ENCODE results near the gene TGFB2.

The TGFB2 gene

GRCh38 chr1:218462587-218462986 is 117.5 kb downstream of the TGFB2 start:
- Histone ChIP-seq H3K27me3 (no peaks in the 10 kb centered on the region), H3K4me3 (no peak overlapping the region), H3K4me1 (peaks cover 0 to 77% (median 42%) of the 10 kb centered on the region in 4 donors), H3K9me3 (no peaks in the 10 kb centered on the region), H3K36me3 (no peaks in the 10 kb centered on the region), H3K27ac (peak overlapping the region; percentile 77 to 84)
- no peak for TF ChIP-seq CTCF (IDR thresholded peaks at IDR 0.05)
- intact Hi-C loops (cut with DNase I; ENCODE audit: low total_unique reads) = loop anchor here (5.0 kb wide), 1 partner anchor 115 kb away; the partner anchor contains the start of gene TGFB2
- no peak for DNase-seq

GRCh38 chr1:218463194-218464156 is 118.3 kb downstream of the TGFB2 start:
- H3K27ac ChIP-seq = peak overlapping the region; percentile 77 to 84
- intact Hi-C loops (cut with DNase I; ENCODE audit: low total_unique reads) = loop anchor here (5.0 kb wide), 1 partner anchor 116 kb away; the partner anchor contains the start of gene TGFB2
- H3K36me3 ChIP-seq = no peaks in the 10 kb centered on the region

GRCh38 chr1:218464871-218465270 is 119.7 kb downstream of the TGFB2 start:
- Histone ChIP-seq H3K27ac (peak overlapping the region; percentile 77 to 84), H3K4me3 (no peak overlapping the region)
- no peak for DNase-seq

More at GRCh38 chr1:218463194-218464156, 118.3 kb downstream of the TGFB2 start:
- Histone ChIP-seq H3K4me3 (peak overlapping the region; percentile 0 to 31), H3K4me1 (peaks cover 0 to 81% (median 42%) of the 10 kb centered on the region in 4 donors), H3K9me3 (no peaks in the 10 kb centered on the region), H3K27me3 (no peaks in the 10 kb centered on the region)
- DNase-seq = peak; percentile 74 to 80
- no peak for TF ChIP-seq CTCF (IDR thresholded peaks at IDR 0.05)

GRCh38 chr1:218466341-218467010 is 121.3 kb downstream of the TGFB2 start:
- no peak overlapping the region for H3K4me3 ChIP-seq
- intact Hi-C loops (cut with DNase I; ENCODE audit: low total_unique reads) = no loop called here

More at GRCh38 chr1:218464871-218465270, 119.7 kb downstream of the TGFB2 start:
- Histone ChIP-seq H3K36me3 (no peaks in the 10 kb centered on the region), H3K4me1 (peaks cover 0 to 71% (median 32%) of the 10 kb centered on the region in 4 donors), H3K27me3 (no peaks in the 10 kb centered on the region), H3K9me3 (no peaks in the 10 kb centered on the region)
- no peak for TF ChIP-seq CTCF (IDR thresholded peaks at IDR 0.05)
- intact Hi-C loops (cut with DNase I; ENCODE audit: low total_unique reads) = loop anchor here (5.0 kb wide), 1 partner anchor 118 kb away; the partner anchor contains the start of gene TGFB2

More at GRCh38 chr1:218466341-218467010, 121.3 kb downstream of the TGFB2 start:
- peak overlapping the region; percentile 60 to 68 for H3K27ac ChIP-seq
- H3K4me1 ChIP-seq = peaks cover 0 to 55% (median 22%) of the 10 kb centered on the region in 4 donors
- H3K9me3 ChIP-seq = no peaks in the 10 kb centered on the region
- no peaks in the 10 kb centered on the region for H3K36me3 ChIP-seq
- TF ChIP-seq CTCF (IDR thresholded peaks at IDR 0.05) = no peak
- no peak for DNase-seq
- H3K27me3 ChIP-seq = no peaks in the 10 kb centered on the region
